Keratinocyte (primary cell): Measurements from ENCODE around the gene P2RX3. TPM values are rescaled to one million over a fixed set of nuclear protein-coding genes. Genes with fewer than 3 reads are reported as not detected.

Experiments used
- DNase-seq: peaks from one replicate; pipeline ENCODE4 v3.0.0-alpha.2; 2011; ENCODE audit warnings: low read depth, missing footprints, low spot score
- FAIRE-seq: peaks from 2 replicates; lab custom pipeline; 2011; peaks lifted over from hg19 to GRCh38; lab: Jason Lieb, UNC
- H2AFZ ChIP-seq: 2 replicates; pipeline ENCODE4 v1.6.0; 2012; ENCODE audit warnings: low read length, control low read depth, inconsistent platforms; ENCODE audit not compliant: control insufficient read depth
- H3K27ac ChIP-seq: 2 replicates; pipeline ENCODE4 v1.5.1; 2011; ENCODE audit warnings: low read length; ENCODE audit not compliant: control insufficient read depth, insufficient read depth
- H3K27me3 ChIP-seq: 3 replicates; pipeline ENCODE4 v1.6.0; 2011; ENCODE audit warnings: low read length; ENCODE audit not compliant: control insufficient read depth, insufficient read depth; ENCODE audit errors: extremely low read depth
- H3K36me3 ChIP-seq, 2 experiments: 2 replicates in 1 of 2; 3 replicates in 1 of 2; pipeline ENCODE4 v1.5.1; 2011; ENCODE audit warnings: low read length in 2 of 2, mild to moderate bottlenecking in 1 of 2; ENCODE audit not compliant: control insufficient read depth in 2 of 2, insufficient read depth in 2 of 2; ENCODE audit errors: extremely low read depth in 1 of 2
- H3K4me1 ChIP-seq: 3 replicates; pipeline ENCODE4 v1.5.1; 2011; ENCODE audit warnings: low read length; ENCODE audit not compliant: control insufficient read depth, insufficient read depth; ENCODE audit errors: extremely low read depth
- H3K4me2 ChIP-seq: 3 replicates; pipeline ENCODE4 v1.6.0; 2011; ENCODE audit warnings: low read depth, low read length; ENCODE audit not compliant: control insufficient read depth, insufficient read depth; ENCODE audit errors: extremely low read depth
- H3K4me3 ChIP-seq, 3 experiments: fragments of 200-600 bp in 1 of 3; sonication (generic) in 1 of 3; 2 replicates in 2 of 3; 3 replicates in 1 of 3; pipeline ENCODE4 v1.5.1; 2011 to 2016; ENCODE audit warnings: low read length in 3 of 3, mild to moderate bottlenecking in 3 of 3, control low read depth in 2 of 3, inconsistent platforms in 1 of 3, low read depth in 1 of 3, mixed read lengths in 1 of 3, mixed run types in 1 of 3, moderate library complexity in 1 of 3; ENCODE audit not compliant: control insufficient read depth in 2 of 3, insufficient read depth in 2 of 3; ENCODE audit errors: extremely low read depth in 1 of 3
- H3K79me2 ChIP-seq: 2 replicates; pipeline ENCODE4 v1.6.0; 2012; ENCODE audit warnings: low read length; ENCODE audit not compliant: control insufficient read depth, insufficient read depth
- H3K9ac ChIP-seq: 3 replicates; pipeline ENCODE4 v1.6.0; 2011; ENCODE audit warnings: low read length; ENCODE audit not compliant: control insufficient read depth, insufficient read depth; ENCODE audit errors: extremely low read depth
- H3K9me1 ChIP-seq: 3 replicates; pipeline ENCODE4 v1.6.0; 2011; ENCODE audit warnings: low read length; ENCODE audit not compliant: control insufficient read depth, insufficient read depth; ENCODE audit errors: extremely low read depth
- H3K9me3 ChIP-seq: 2 replicates; pipeline ENCODE4 v1.5.1; 2012; ENCODE audit warnings: low read depth, low read length; ENCODE audit not compliant: control insufficient read depth
- H4K20me1 ChIP-seq: 3 replicates; pipeline ENCODE4 v1.6.0; 2011; ENCODE audit warnings: low read length; ENCODE audit not compliant: control insufficient read depth, insufficient read depth; ENCODE audit errors: extremely low read depth
- CTCF ChIP-seq, 3 experiments: IDR thresholded peaks in 1 of 3; conservative IDR thresholded peaks in 1 of 3; optimal IDR thresholded peaks in 1 of 3; 2 replicates in 2 of 3; 3 replicates in 1 of 3; pipeline versions ENCODE3 to v1.5.1; 2011; ENCODE audit warnings: low read length in 3 of 3, mild to moderate bottlenecking in 3 of 3, moderate library complexity in 2 of 3, control low read depth in 1 of 3, inconsistent platforms in 1 of 3; ENCODE audit not compliant: insufficient read depth in 2 of 3; ENCODE audit errors: extremely low read depth in 1 of 3
- EZH2 ChIP-seq: IDR thresholded peaks from one replicate; pipeline ENCODE4 v1.6.1; 2012; ENCODE audit warnings: inconsistent platforms, mild to moderate bottlenecking, low read length, moderate library complexity
- dilution Hi-C: fragments of 300-500 bp; cut with MboI; formaldehyde crosslinking; loops from one replicate; pipeline ENCODE4 v1.7.0; 2020; ENCODE audit warnings: low sequenced_read_pairs; ENCODE audit not compliant: extremely low pct_ligation_motif_present
- polyA plus RNA-seq, 5 experiments: library from polyadenylated mRNA; depleted of rRNA in 3 of 5; stranded (reverse) in 3 of 5; stranded (forward) in 1 of 5; unstranded in 1 of 5; fragments of >200 nt; gene quantifications; 1 replicate in 1 of 5; 2 replicates in 3 of 5; 3 replicates in 1 of 5; pipeline versions ENCODE4 v1.2.1 to v1.2.3, GENCODE V29; 2011 to 2012; ENCODE audit warnings: missing spikeins in 2 of 5, low read depth in 1 of 5, low replicate concordance in 1 of 5

The P2RX3 gene
- polyA plus RNA-seq, 1 donor (not counting 4 experiments of a cell fraction or from before 2014, with no cell fraction given), result not detected

- Histone ChIP-seq H3K9ac (no peak overlapping the region), H3K36me3 (peaks cover 39 to 53% of the 10 kb centered on the region in 2 experiments), H3K4me1 (peaks cover 15% of the 10 kb centered on the region), H4K20me1 (no peaks in the 10 kb centered on the region), H2AFZ (no peak overlapping the region), H3K27ac (no peak overlapping the region), H3K9me3 (no peaks in the 10 kb centered on the region), H3K79me2 (peaks cover 37% of the 10 kb centered on the region), H3K27me3 (no peaks in the 10 kb centered on the region), H3K4me2 (no peak overlapping the region), H3K9me1 (no peaks in the 10 kb centered on the region), H3K4me3 (no peak overlapping the region)
- FAIRE-seq, result no peak
- dilution Hi-C loops, result no loop called here
- no peak for DNase-seq
- no peak for TF ChIP-seq EZH2
- TF ChIP-seq CTCF (optimal IDR thresholded peaks at IDR 0.05 in 1 of 3, IDR thresholded peaks at IDR 0.05 in 1 of 3, conservative IDR thresholded peaks at IDR 0.05 in 1 of 3; ENCODE audit: extremely low read depth in 1 of 3, insufficient read depth in 2 of 3, low read length in 3 of 3), result no peak
Measured at GRCh38 chr11:57332694-57333440, 5.3 kb upstream of the P2RX3 start.

- H3K27ac ChIP-seq, result peak overlapping the region; percentile 67
- FAIRE-seq, result no peak
- peaks cover 37% of the 10 kb centered on the region for H3K79me2 ChIP-seq
- H3K9me3 ChIP-seq, result no peaks in the 10 kb centered on the region
- dilution Hi-C loops, result no loop called here
- H3K36me3 ChIP-seq, result peaks cover 30 to 37% of the 10 kb centered on the region in 2 experiments
- H2AFZ ChIP-seq, result peak overlapping the region; percentile 73
- H3K27me3 ChIP-seq, result peaks cover 3% of the 10 kb centered on the region
- peak overlapping the region; percentile 81 to 91 (median 82) for H3K4me3 ChIP-seq
- no peaks in the 10 kb centered on the region for H4K20me1 ChIP-seq
- DNase-seq, result no peak
- no peak for TF ChIP-seq EZH2
- TF ChIP-seq CTCF (optimal IDR thresholded peaks at IDR 0.05 in 1 of 3, IDR thresholded peaks at IDR 0.05 in 1 of 3, conservative IDR thresholded peaks at IDR 0.05 in 1 of 3; ENCODE audit: extremely low read depth in 1 of 3, insufficient read depth in 2 of 3, low read length in 3 of 3), result no peak
- no peaks in the 10 kb centered on the region for H3K9me1 ChIP-seq
- peaks cover 15% of the 10 kb centered on the region for H3K4me1 ChIP-seq
- peak overlapping the region; percentile 85 for H3K9ac ChIP-seq
- peak overlapping the region; percentile 99 for H3K4me2 ChIP-seq
Measured at GRCh38 chr11:57335023-57335342, 3.2 kb upstream of the P2RX3 start.
